Liver (tissue), 9 donors: ENCODE results near the gene EIF3F. TPM values are rescaled to one million over a fixed set of nuclear protein-coding genes. Genes with fewer than 3 reads are reported as not detected.

Source experiments
- DNase-seq: peaks from one replicate; pipeline ENCODE4 v3.0.0-alpha.2; 2017; ENCODE audit warnings: low spot score
- H3K27ac ChIP-seq, 2 donors: one replicate each; pipeline ENCODE4 v1.7.0; 2013; ENCODE audit warnings: inconsistent platforms in 2 of 2, low read length in 2 of 2, control low read depth in 1 of 2, low read depth in 1 of 2, mild to moderate bottlenecking in 1 of 2
- H3K27me3 ChIP-seq, 4 donors: one replicate each; pipeline versions ENCODE4 v1.6.1 to v1.7.0; 2013; ENCODE audit warnings: low read length in 3 of 4, inconsistent platforms in 1 of 4, mild to moderate bottlenecking in 1 of 4, moderate library complexity in 1 of 4; ENCODE audit not compliant: control insufficient read depth in 4 of 4, insufficient read depth in 4 of 4
- H3K36me3 ChIP-seq, 4 donors: one replicate each; pipeline versions ENCODE4 v1.6.1 to v1.7.0; 2013; ENCODE audit warnings: low read length in 3 of 4, mild to moderate bottlenecking in 3 of 4, low read depth in 1 of 4, moderate library complexity in 1 of 4; ENCODE audit not compliant: control insufficient read depth in 4 of 4, insufficient read depth in 3 of 4
- H3K4me1 ChIP-seq, 4 donors: one replicate each; pipeline versions ENCODE4 v1.6.1 to v1.7.0; 2013; ENCODE audit warnings: low read length in 3 of 4, mild to moderate bottlenecking in 3 of 4, moderate library complexity in 1 of 4; ENCODE audit not compliant: control insufficient read depth in 4 of 4, insufficient read depth in 4 of 4
- H3K4me3 ChIP-seq, 3 donors: one replicate each; pipeline versions ENCODE4 v1.6.1 to v1.7.0; 2013; ENCODE audit warnings: low read length in 3 of 3, control low read depth in 1 of 3, low read depth in 1 of 3, mild to moderate bottlenecking in 1 of 3
- H3K9ac ChIP-seq, 2 donors: one replicate each; pipeline ENCODE4 v1.7.0; 2013; ENCODE audit warnings: low read length in 2 of 2, mild to moderate bottlenecking in 2 of 2, moderate library complexity in 2 of 2, control low read depth in 1 of 2, low read depth in 1 of 2
- H3K9me3 ChIP-seq, 4 donors: one replicate each; pipeline versions ENCODE4 v1.6.1 to v1.7.0; 2013; ENCODE audit warnings: low read length in 3 of 4; ENCODE audit not compliant: control insufficient read depth in 4 of 4
- ATF3 ChIP-seq: IDR thresholded peaks from 2 replicates; pipeline ENCODE4 v1.6.1; 2016; ENCODE audit warnings: antibody characterized with exemption
- CTCF ChIP-seq: fragments of 150-350 bp; IDR thresholded peaks from 2 replicates; pipeline ENCODE4 v1.5.1; 2017; ENCODE audit warnings: improper control_type of control experiment, low read depth, low read length; ENCODE audit not compliant: missing input control
- EGR1 ChIP-seq, 2 donors: IDR thresholded peaks; 2 replicates each; pipeline ENCODE4 v1.6.1; 2016 to 2018; ENCODE audit warnings: antibody characterized with exemption in 2 of 2, low read depth in 2 of 2
- FOXA2 ChIP-seq: IDR thresholded peaks from 2 replicates; pipeline ENCODE4 v1.6.1; 2016; ENCODE audit warnings: antibody characterized with exemption
- GABPA ChIP-seq, 2 donors: IDR thresholded peaks in 1 of 2; conservative IDR thresholded peaks in 1 of 2; 2 replicates each; pipeline ENCODE4 v1.6.1; 2016; ENCODE audit warnings: antibody characterized with exemption in 2 of 2, mild to moderate bottlenecking in 1 of 2, moderate library complexity in 1 of 2
- HNF4A ChIP-seq, 2 donors: conservative IDR thresholded peaks; 2 replicates each; pipeline ENCODE4 v1.6.1; 2016; ENCODE audit warnings: antibody characterized with exemption in 2 of 2, mild to moderate bottlenecking in 2 of 2
- HNF4G ChIP-seq: IDR thresholded peaks from 2 replicates; pipeline ENCODE4 v1.6.1; 2016; ENCODE audit warnings: antibody characterized with exemption
- JUND ChIP-seq, 2 donors: IDR thresholded peaks; 2 replicates each; pipeline ENCODE4 v1.6.1; 2016; ENCODE audit warnings: antibody characterized with exemption in 2 of 2
- MAX ChIP-seq: IDR thresholded peaks from 2 replicates; pipeline ENCODE4 v1.6.1; 2016; ENCODE audit warnings: antibody characterized with exemption
- NR2F2 ChIP-seq: IDR thresholded peaks from 2 replicates; pipeline ENCODE4 v1.6.1; 2016; ENCODE audit warnings: antibody characterized with exemption
- RAD21 ChIP-seq, 2 donors: IDR thresholded peaks; 2 replicates each; pipeline ENCODE4 v1.6.1; 2016; ENCODE audit warnings: antibody characterized with exemption in 2 of 2, mild to moderate bottlenecking in 2 of 2
- RXRA ChIP-seq, 2 donors: IDR thresholded peaks; 2 replicates each; pipeline ENCODE4 v1.6.1; 2017 to 2018; ENCODE audit warnings: antibody characterized with exemption in 2 of 2, mild to moderate bottlenecking in 1 of 2
- SP1 ChIP-seq: IDR thresholded peaks from 2 replicates; pipeline ENCODE4 v1.6.1; 2018; ENCODE audit warnings: antibody characterized with exemption, mild to moderate bottlenecking
- TAF1 ChIP-seq: conservative IDR thresholded peaks from 2 replicates; pipeline ENCODE4 v1.6.1; 2016; ENCODE audit warnings: antibody characterized with exemption, mild to moderate bottlenecking
- ZBTB33 ChIP-seq: IDR thresholded peaks from 2 replicates; pipeline ENCODE4 v1.6.1; 2016; ENCODE audit warnings: antibody characterized with exemption
- WGBS: extraction: QIAGEN DNeasy Blood & Tissue Kit; methylation state at CpG from one replicate; pipeline ENCODE4 v1.1.7; 2013; 5-methylcytosine and 5-hydroxymethylcytosine counted together
- polyA plus RNA-seq, 2 donors: library from polyadenylated mRNA; stranded (reverse) in 1 of 2; unstranded in 1 of 2; fragments of 200-250 nt in 1 of 2; fragments of >200 nt in 1 of 2; fragmentation: Nextera tagmentation in 1 of 2; extraction: Ambion mirVana in 1 of 2; gene quantifications; one replicate each; pipeline versions ENCODE4 v1.2.1 to v1.2.3, GENCODE V29; 2013 to 2015
- total RNA-seq, 2 donors: library from RNA; depleted of rRNA; stranded (reverse); fragments of >200 nt; gene quantifications; one replicate each; pipeline ENCODE4 v1.2.3, GENCODE V29; 2014
- donor health status: healthy.
- donor health status: healthy.
- donor health status: healthy.
- donor health status: healthy.
- donor health status: healthy.

EIF3F gene
- total and polyA plus RNA-seq, 4 donors: 59.4 to 246 (median 147) TPM

GRCh38 chr11:7994581-7995278 lies 7.6 kb downstream of the EIF3F start:
- H3K36me3 ChIP-seq: peaks cover 19 to 72% (median 62%) of the 10 kb centered on the region in 4 donors
- peaks cover 0 to 5% (median under 1%) of the 10 kb centered on the region in 4 donors for H3K4me1 ChIP-seq
- TF ChIP-seq GABPA (IDR thresholded peaks at IDR 0.05 in 1 of 2, conservative IDR thresholded peaks at IDR 0.05 in 1 of 2) (no peak), CTCF (no peak), HNF4G (no peak), RXRA (IDR thresholded peaks at IDR 0.05) (no peak), ATF3 (no peak), NR2F2 (no peak), EGR1 (IDR thresholded peaks at IDR 0.05; ENCODE audit: low read depth in 2 of 2) (no peak), JUND (IDR thresholded peaks at IDR 0.05) (no peak), FOXA2 (no peak), MAX (no peak), RAD21 (IDR thresholded peaks at IDR 0.05) (no peak), ZBTB33 (no peak), HNF4A (conservative IDR thresholded peaks at IDR 0.05) (no peak), TAF1 (no peak), SP1 (no peak)
- 76% methylated on average over 6 of the region's 6 CpGs for WGBS
- DNase-seq: no peak
- H3K27ac ChIP-seq: no peak overlapping the region
- no peak overlapping the region for H3K4me3 ChIP-seq
- H3K27me3 ChIP-seq: no peaks in the 10 kb centered on the region
- no peaks in the 10 kb centered on the region for H3K9me3 ChIP-seq
- H3K9ac ChIP-seq: no peak overlapping the region

GRCh38 chr11:7999795-8000194 lies 12.7 kb downstream of the EIF3F start:
- TF ChIP-seq RAD21 (IDR thresholded peaks at IDR 0.05) (no peak), CTCF (no peak), NR2F2 (no peak), ATF3 (no peak), TAF1 (no peak), JUND (IDR thresholded peaks at IDR 0.05) (no peak), HNF4G (no peak), EGR1 (IDR thresholded peaks at IDR 0.05; ENCODE audit: low read depth in 2 of 2) (no peak), HNF4A (conservative IDR thresholded peaks at IDR 0.05) (no peak), RXRA (IDR thresholded peaks at IDR 0.05) (no peak), MAX (no peak), SP1 (no peak), FOXA2 (no peak)
- DNase-seq: no peak
- no peak overlapping the region for H3K27ac ChIP-seq
- H3K4me3 ChIP-seq: no peak overlapping the region
- H3K9me3 ChIP-seq: no peaks in the 10 kb centered on the region
- no peak overlapping the region for H3K9ac ChIP-seq
- H3K27me3 ChIP-seq: no peaks in the 10 kb centered on the region
- WGBS: 95% methylated on average over 10 of the region's 10 CpGs
- H3K36me3 ChIP-seq: peaks cover 8 to 38% (median 36%) of the 10 kb centered on the region in 4 donors
- no peaks in the 10 kb centered on the region for H3K4me1 ChIP-seq
